K562 (cell line): ENCODE data around the gene SLC8A1. TPM values are rescaled to one million over a fixed set of nuclear protein-coding genes. Genes with fewer than 3 reads are reported as not detected.

Source experiments
- ATAC-seq: fragments of 200-7000 bp; cut with Tn5 transposase; 3 replicates; pipeline ENCODE4 v1.9.1; 2020; ENCODE audit warnings: moderate library complexity
- BruUV-seq: library from RNA; stranded (reverse); fragments of 400-500 nt; replicated peaks from 2 replicates; lab custom pipeline; 2021; lab: Mats Ljungman, UMichigan
- CTCF ChIA-PET: fragments of 300-600 bp; formaldehyde crosslinking; extraction: SDS; loops from one replicate; lab custom pipeline; 2021; ENCODE audit warnings: low intra/inter-chr PET ratio; lab: Yijun Ruan, JAX
- POLR2A ChIA-PET: fragments of 300-600, 350-650 bp; sonication (Branson Sonifier 250); formaldehyde crosslinking; extraction: SDS; loops from one replicate; lab custom pipeline; 2021; ENCODE audit warnings: antibody characterized with exemption, inconsistent platforms; lab: Yijun Ruan, JAX
- DNase-seq, 4 experiments: peaks; one replicate each; pipeline versions ENCODE4 v3.0.0 to v3.0.0-alpha.2; 2011 to 2018; ENCODE audit warnings: low spot score in 3 of 4, mixed read lengths in 3 of 4; ENCODE audit errors: extremely low read depth in 1 of 4
- FAIRE-seq: peaks from 2 replicates; lab custom pipeline; 2011; peaks lifted over from hg19 to GRCh38; lab: Jason Lieb, UNC
- H2AFZ ChIP-seq: 2 replicates; pipeline ENCODE4 v1.6.0; 2011; ENCODE audit warnings: low read depth, low read length, control low read depth, inconsistent platforms
- H3K27ac ChIP-seq: fragments of 200-600 bp; 3 replicates; pipeline ENCODE4 v1.8.0; 2011; ENCODE audit warnings: low read depth, mild to moderate bottlenecking, control low read depth, inconsistent platforms, low read length, moderate library complexity, mixed read lengths; ENCODE audit errors: extremely low read depth
- H3K27me3 ChIP-seq, 2 experiments: fragments of 300-600 bp in 1 of 2; 2 replicates in 1 of 2; 3 replicates in 1 of 2; pipeline versions ENCODE4 v1.6.0 to v1.8.0; 2011; ENCODE audit warnings: inconsistent platforms in 2 of 2, low read length in 2 of 2, mild to moderate bottlenecking in 1 of 2, mixed read lengths in 1 of 2, moderate library complexity in 1 of 2; ENCODE audit not compliant: control insufficient read depth in 2 of 2, insufficient read depth in 2 of 2
- H3K36me3 ChIP-seq: fragments of 300-600 bp; 3 replicates; pipeline ENCODE4 v1.8.0; 2011; ENCODE audit warnings: mild to moderate bottlenecking, low read length, inconsistent platforms; ENCODE audit not compliant: control insufficient read depth, insufficient read depth
- H3K4me1 ChIP-seq, 2 experiments: fragments of 200-600 bp in 1 of 2; replicated peaks in 1 of 2; 2 replicates in 1 of 2; 3 replicates in 1 of 2; pipeline versions ENCODE4 v1.5.1 to v1.8.0; 2011; ENCODE audit warnings: inconsistent platforms in 2 of 2, low read length in 2 of 2, mild to moderate bottlenecking in 1 of 2, mixed read lengths in 1 of 2, moderate library complexity in 1 of 2; ENCODE audit not compliant: control insufficient read depth in 2 of 2, insufficient read depth in 2 of 2
- H3K4me2 ChIP-seq: 2 replicates; pipeline ENCODE4 v1.6.1; 2011; ENCODE audit warnings: low read length, control low read depth, inconsistent platforms, mixed read lengths; ENCODE audit not compliant: insufficient read depth
- H3K4me3 ChIP-seq: fragments of 200-600 bp; sonication (generic), shearing (Covaris generic); 2 replicates; pipeline ENCODE4 v1.5.1; 2016; ENCODE audit warnings: control low read depth, inconsistent platforms
- H3K79me2 ChIP-seq: fragments of 200-600 bp; 3 replicates; pipeline ENCODE4 v1.8.0; 2011; ENCODE audit warnings: low read length, inconsistent platforms; ENCODE audit not compliant: control insufficient read depth, insufficient read depth
- H3K9ac ChIP-seq, 2 experiments: 2 replicates each; pipeline versions ENCODE4 v1.6.0 to v1.6.1; 2011; ENCODE audit warnings: low read depth in 2 of 2, low read length in 2 of 2, control low read depth in 1 of 2, inconsistent platforms in 1 of 2, mild to moderate bottlenecking in 1 of 2, mixed read lengths in 1 of 2; ENCODE audit not compliant: insufficient read depth in 1 of 2
- H3K9me1 ChIP-seq: one replicate; pipeline ENCODE4 v1.6.0; 2011; ENCODE audit warnings: inconsistent platforms, mild to moderate bottlenecking, low read length, moderate library complexity; ENCODE audit not compliant: control insufficient read depth, insufficient read depth
- H3K9me3 ChIP-seq: replicated peaks from 2 replicates; pipeline ENCODE4 v1.5.1; 2011; ENCODE audit warnings: low read depth, low read length, inconsistent platforms; ENCODE audit not compliant: control insufficient read depth, insufficient read depth
- H4K20me1 ChIP-seq: replicated peaks from 2 replicates; pipeline ENCODE4 v1.6.1; 2011; ENCODE audit warnings: low read length, inconsistent platforms, mixed read lengths; ENCODE audit not compliant: control insufficient read depth, insufficient read depth
- ESRRA ChIP-seq: fragments of 450-650 bp; IDR thresholded peaks from 2 replicates; pipeline ENCODE4 v1.6.1; 2014; ENCODE audit warnings: low read depth, mild to moderate bottlenecking, moderate library complexity, borderline replicate concordance
- FOXK1 ChIP-seq: sonication (generic); formaldehyde crosslinking; IDR thresholded peaks from 2 replicates; pipeline ENCODE4 v1.8.0; 2022; ENCODE audit warnings: missing genetic modification reagents, mild to moderate bottlenecking, borderline replicate concordance
- HNRNPLL ChIP-seq: fragments of 200-400 bp; formaldehyde crosslinking; IDR thresholded peaks from 2 replicates; pipeline ENCODE4 v1.6.1; 2017; ENCODE audit warnings: low read length, low read depth, mild to moderate bottlenecking; ENCODE audit not compliant: poor library complexity, severe bottlenecking
- NCOR1 ChIP-seq: fragments of 450-650 bp; IDR thresholded peaks from 2 replicates; pipeline ENCODE4 v1.6.1; 2016; ENCODE audit warnings: mild to moderate bottlenecking, moderate library complexity
- SUPT5H ChIP-seq: fragments of 450-650 bp; IDR thresholded peaks from 2 replicates; pipeline ENCODE4 v1.6.1; 2016
- ZNF354B ChIP-seq: fragments of 250-450 bp; sonication (Bioruptor Pico); IDR thresholded peaks from 2 replicates; pipeline ENCODE4 v1.4.0; 2020
- WGBS: fragments of 100-300 bp; shearing (Covaris generic); methylation state at CpG from one replicate; pipeline ENCODE4 v1.1.6; 2016; ENCODE audit warnings: low coverage, mixed read lengths; ENCODE audit not compliant: insufficient coverage; ENCODE audit errors: missing lambda C conversion rate; 5-methylcytosine and 5-hydroxymethylcytosine counted together
- in situ Hi-C: fragments of 300-500 bp; cut with MboI; formaldehyde crosslinking; loops from 4 replicates; pipeline ENCODE4 v1.15.0; 2018; ENCODE audit warnings: inconsistent platforms, mixed read lengths
- intact Hi-C: fragments of 100-400 bp; cut with micrococcal nuclease; formaldehyde crosslinking; loops from 2 replicates; pipeline ENCODE4 v1.14.2; 2022
- polyA plus RNA-seq, 8 experiments: library from polyadenylated mRNA; depleted of rRNA in 4 of 8; stranded (reverse) in 5 of 8; unstranded in 3 of 8; fragments of >200 nt; fragmentation: Nextera tagmentation in 2 of 8; fragmentation: Illumina TruSeq in 1 of 8; extraction: Ambion mirVana in 2 of 8; extraction: Trizol in 1 of 8; gene quantifications; 2 replicates each; pipeline versions ENCODE4 v1.2.1 to v1.2.3, GENCODE V29; 2011 to 2014; ENCODE audit warnings: inconsistent platforms in 1 of 8, missing spikeins in 1 of 8
- total RNA-seq, 7 experiments: library from RNA; depleted of rRNA in 6 of 7; stranded (reverse); fragments of >200 nt in 6 of 7; fragmentation: Illumina TruSeq in 2 of 7; extraction: Trizol in 2 of 7; gene quantifications; 2 replicates each; pipeline versions ENCODE4 v1.2.1 to v1.2.3, GENCODE V29; 2011 to 2021; ENCODE audit warnings: low replicate concordance in 1 of 7

The SLC8A1 gene
- total and polyA plus RNA-seq, 9 of the 15 experiments (the other 6 are each of a cell fraction or from before 2014, with no cell fraction given): not detected

DNA sequence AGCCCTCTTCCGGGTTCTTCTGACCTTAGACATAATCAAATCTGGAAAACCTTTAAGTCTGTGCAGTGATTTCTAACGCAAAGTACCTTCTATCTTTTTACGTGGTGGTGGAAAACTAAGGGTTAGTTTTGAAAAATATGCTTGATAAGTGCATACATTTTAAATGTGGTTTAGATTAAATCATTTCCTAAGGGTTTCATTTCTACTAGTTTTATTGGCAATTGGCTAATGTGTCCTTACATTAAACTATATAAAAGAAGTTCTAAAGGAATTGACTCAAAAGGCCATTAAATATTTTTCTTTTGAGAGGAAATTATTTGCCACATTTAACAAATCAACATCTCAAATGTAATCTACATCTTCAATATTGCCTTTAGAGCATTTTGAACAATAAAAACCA lies 404.5 kb downstream of the SLC8A1 start:
- Histone ChIP-seq H3K4me1 (no peaks in the 10 kb centered on the region), H2AFZ (no peak overlapping the region), H3K27ac (no peak overlapping the region), H3K27me3 (no peaks in the 10 kb centered on the region), H3K9ac (no peak overlapping the region), H3K9me1 (no peaks in the 10 kb centered on the region), H3K79me2 (no peaks in the 10 kb centered on the region), H3K4me3 (no peak overlapping the region), H3K9me3 (peaks cover 1% of the 10 kb centered on the region; the same call in 1 of the 2 replicates), H3K36me3 (no peaks in the 10 kb centered on the region), H4K20me1 (no peaks in the 10 kb centered on the region), H3K4me2 (no peak overlapping the region)
- TF ChIP-seq ZNF354B (no peak), SUPT5H (no peak), HNRNPLL (no peak), ESRRA (no peak), FOXK1 (CRISPR knock-in tag) (no peak), NCOR1 (no peak)
- ATAC-seq: no peak
- in situ Hi-C loops: no loop called here
- no peak for FAIRE-seq
- ChIA-PET CTCF (no interaction called here), POLR2A (no interaction called here)
- BruUV-seq: no TSS peak
- intact Hi-C loops: no loop called here
- DNase-seq: no peak
- WGBS: 3% methylated on average over 3 of the region's 3 CpGs
